RWPE1 (cell line): ENCODE data around the gene HOATZ.
A peak's percentile ranks its signal among the peaks of the same experiment; 100 is the strongest.

Experiments
- CTCF ChIA-PET: fragments of 350-600 bp; sonication (Branson Sonifier 250); formaldehyde crosslinking; extraction: SDS; loops from one replicate; lab custom pipeline; 2021; lab: Yijun Ruan, JAX
- POLR2A ChIA-PET: fragments of 400-600 bp; formaldehyde crosslinking; extraction: SDS; loops from one replicate; lab custom pipeline; 2020; ENCODE audit warnings: antibody characterized with exemption; ENCODE audit not compliant: low non-redundant PET; lab: Yijun Ruan, JAX
- DNase-seq: peaks from one replicate; pipeline ENCODE4 v3.0.0; 2012; ENCODE audit warnings: low spot score
- H3K27ac ChIP-seq: fragments of 450-650 bp; 2 replicates; pipeline ENCODE4 v1.5.1; 2017
- CTCF ChIP-seq: fragments of 450-650 bp; conservative IDR thresholded peaks from 2 replicates; pipeline ENCODE4 v1.5.1; 2017; ENCODE audit warnings: low read depth, mild to moderate bottlenecking

HOATZ gene

DNA sequence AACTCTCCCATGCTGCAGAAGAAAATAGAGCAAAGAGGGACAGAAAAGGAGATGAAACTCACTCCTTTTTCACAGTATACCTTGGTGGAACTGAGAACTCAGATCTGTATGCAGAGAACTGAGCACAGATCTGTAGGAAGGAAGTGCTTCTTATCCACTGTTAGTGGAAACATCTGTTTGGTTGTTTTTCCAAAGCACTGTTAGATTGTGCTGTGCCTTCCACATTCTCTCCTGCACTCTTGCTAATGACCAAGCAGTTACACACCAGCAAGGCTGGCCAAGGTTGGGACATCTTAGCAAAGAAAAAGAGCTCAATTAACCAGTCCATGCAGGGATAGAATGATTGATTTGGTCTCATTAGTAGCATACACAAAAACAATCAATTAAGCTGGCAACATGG is 67.6 kb downstream of the HOATZ start:
- no peak overlapping the region for H3K27ac ChIP-seq
- ChIA-PET POLR2A (interaction anchor here (0.6 kb wide), 1 partner anchor 260 kb away, joined by 3 read pairs; no protein-coding TSS in a partner anchor), CTCF (interaction anchor here (0.6 to 0.9 kb wide), 2 partner anchors 17 to 259 kb away, joined by 3 read pairs; no protein-coding TSS in a partner anchor)
- no peak for TF ChIP-seq CTCF
- no peak for DNase-seq

GRCh38 chr11:111582881-111583280 is 68.3 kb downstream of the HOATZ start:
- no peak for DNase-seq
- H3K27ac ChIP-seq = no peak overlapping the region
- CTCF ChIA-PET = no interaction called here
- POLR2A ChIA-PET = no interaction called here
- no peak for TF ChIP-seq CTCF

GRCh38 chr11:111585371-111585770 is 70.8 kb downstream of the HOATZ start:
- ChIA-PET POLR2A (no interaction called here), CTCF (interaction anchor here (1.3 kb wide), 1 partner anchor 91 kb away, joined by 5 read pairs; no protein-coding TSS in a partner anchor)
- DNase-seq = no peak
- no peak overlapping the region for H3K27ac ChIP-seq
- no peak for TF ChIP-seq CTCF

- no peak overlapping the region for H3K27ac ChIP-seq
- DNase-seq = peak; percentile 45
- ChIA-PET POLR2A (no interaction called here), CTCF (interaction anchor here (0.6 to 1.9 kb wide), 8 partner anchors 11 to 264 kb away, joined by 3 to 19 read pairs (median 4); no protein-coding TSS in a partner anchor)
- TF ChIP-seq CTCF = peak; percentile 74
These were observed 71.8 kb downstream of the HOATZ start for GRCh38 chr11:111586388-111586831.
